Activated CD8-positive, alpha-beta T cell treated with anti-CD3 and anti-CD28 coated beads for 36 hours (primary cell): Measurements from ENCODE around the gene RBMS3. TPM values are rescaled to one million over a fixed set of nuclear protein-coding genes. Genes with fewer than 3 reads are reported as not detected.

ENCODE experiments used
- ATAC-seq: fragments of 200-7000 bp; cut with Tn5 transposase; one replicate; pipeline ENCODE4 v1.10.0; 2021; ENCODE audit warnings: mild to moderate bottlenecking, moderate library complexity
- CTCF ChIA-PET: fragments of 350-600 bp; sonication (Branson Sonifier 250); formaldehyde crosslinking; loops from one replicate; lab custom pipeline; 2021; ENCODE audit warnings: antibody characterized with exemption; lab: Charles Lee
- POLR2A ChIA-PET: fragments of 350-600 bp; sonication (Branson Sonifier 250); formaldehyde crosslinking; loops from one replicate; lab custom pipeline; 2021; ENCODE audit warnings: antibody characterized with exemption; lab: Charles Lee
- DNase-seq: peaks from one replicate; pipeline ENCODE4 v3.0.0-alpha.2; 2020
- H3K27ac Mint-ChIP-seq: one replicate; pipeline ENCODE4 v1.8.0; 2021; ENCODE audit warnings: mild to moderate bottlenecking, mixed read lengths
- H3K27me3 Mint-ChIP-seq: one replicate; pipeline ENCODE4 v1.8.0; 2021; ENCODE audit warnings: mixed read lengths
- H3K36me3 Mint-ChIP-seq: one replicate; pipeline ENCODE4 v1.8.0; 2021; ENCODE audit warnings: low read depth, mixed read lengths
- H3K4me1 Mint-ChIP-seq: one replicate; pipeline ENCODE4 v1.8.0; 2021; ENCODE audit warnings: low read depth, mixed read lengths
- H3K4me3 Mint-ChIP-seq: one replicate; pipeline ENCODE4 v1.8.0; 2021; ENCODE audit warnings: mild to moderate bottlenecking, moderate library complexity, mixed read lengths
- H3K9me3 Mint-ChIP-seq: one replicate; pipeline ENCODE4 v1.8.0; 2021; ENCODE audit warnings: mixed read lengths
- CTCF ChIP-seq: fragments of 200-600 bp; IDR thresholded peaks from one replicate; pipeline ENCODE4 v1.8.0; 2022; ENCODE audit warnings: antibody characterized with exemption, mild to moderate bottlenecking
- intact Hi-C: fragments of 100-400 bp; cut with micrococcal nuclease; formaldehyde crosslinking; loops from one replicate; pipeline ENCODE4 v1.10.0; 2022
- total RNA-seq, 2 experiments: library from RNA; stranded (reverse); gene quantifications; one replicate each; pipeline ENCODE4 v1.2.3, GENCODE V29; 2021

Gene RBMS3
- total RNA-seq, 2 experiments from 2014 or later, result 2.3 to 2.8 TPM

DNA sequence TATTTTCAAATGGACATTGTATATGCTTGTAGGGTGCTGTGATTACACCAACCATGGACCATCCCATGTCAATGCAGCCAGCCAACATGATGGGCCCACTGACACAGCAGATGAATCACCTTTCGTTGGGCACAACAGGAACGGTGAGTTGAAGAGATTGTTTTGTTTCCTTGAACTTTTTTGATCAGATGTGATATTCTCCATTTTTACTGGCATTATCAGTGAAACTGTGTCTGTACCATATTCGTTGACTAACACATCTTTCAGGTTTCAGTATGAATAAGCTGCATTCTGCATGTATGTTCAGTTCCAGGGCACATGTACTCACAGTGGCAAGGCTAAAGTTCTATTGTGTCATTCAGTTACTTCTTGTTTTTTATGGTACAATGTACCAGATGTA, 655.2 kb downstream of the RBMS3 start:
- H3K36me3 Mint-ChIP-seq, result no peaks in the 10 kb centered on the region
- H3K27me3 Mint-ChIP-seq, result peaks cover 15% of the 10 kb centered on the region
- TF ChIP-seq CTCF, result no peak
- H3K4me1 Mint-ChIP-seq, result peaks cover 1% of the 10 kb centered on the region
- intact Hi-C loops, result no loop called here
- CTCF ChIA-PET, result no interaction called here
- no peak overlapping the region for H3K4me3 Mint-ChIP-seq
- POLR2A ChIA-PET, result no interaction called here
- no peak overlapping the region for H3K27ac Mint-ChIP-seq
- ATAC-seq (peak; percentile 69), DNase-seq (no peak)
- H3K9me3 Mint-ChIP-seq, result no peaks in the 10 kb centered on the region

- no peaks in the 10 kb centered on the region for H3K36me3 Mint-ChIP-seq
- intact Hi-C loops, result no loop called here
- H3K27ac Mint-ChIP-seq, result no peak overlapping the region
- H3K27me3 Mint-ChIP-seq, result peaks cover 16% of the 10 kb centered on the region
- DNase-seq (no peak), ATAC-seq (no peak)
- H3K4me3 Mint-ChIP-seq, result no peak overlapping the region
- TF ChIP-seq CTCF, result no peak
- ChIA-PET CTCF (no interaction called here), POLR2A (no interaction called here)
- H3K4me1 Mint-ChIP-seq, result peaks cover 1% of the 10 kb centered on the region
- no peaks in the 10 kb centered on the region for H3K9me3 Mint-ChIP-seq
Observed at GRCh38 chr3:29936766-29937165, 655.9 kb downstream of the RBMS3 start.

DNA sequence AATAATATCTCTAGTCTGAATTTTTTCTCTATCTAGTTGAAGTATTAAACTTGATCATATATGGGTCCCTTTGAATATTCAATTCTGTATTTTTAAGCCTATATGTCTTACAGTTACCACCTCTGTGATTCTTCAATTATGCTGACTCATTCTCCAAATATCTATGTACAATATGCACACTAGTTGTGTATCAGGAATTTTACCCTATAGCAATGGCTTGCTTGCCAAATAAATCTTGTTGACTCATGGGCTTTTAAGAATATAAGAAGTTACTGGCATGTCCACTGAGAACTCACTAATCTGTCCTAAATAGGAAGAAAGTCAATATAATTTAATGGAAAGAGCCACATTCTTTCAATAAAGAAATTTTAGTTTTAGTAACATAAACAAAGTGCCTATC, 656.3 kb downstream of the RBMS3 start:
- Mint-ChIP-seq H3K4me3 (no peak overlapping the region), H3K36me3 (no peaks in the 10 kb centered on the region), H3K9me3 (no peaks in the 10 kb centered on the region), H3K4me1 (peaks cover 1% of the 10 kb centered on the region), H3K27ac (no peak overlapping the region), H3K27me3 (peaks cover 16% of the 10 kb centered on the region)
- CTCF ChIA-PET, result no interaction called here
- ATAC-seq (no peak), DNase-seq (no peak)
- intact Hi-C loops, result no loop called here
- TF ChIP-seq CTCF, result no peak
- POLR2A ChIA-PET, result no interaction called here

GRCh38 chr3:29940759-29941323, 660.0 kb downstream of the RBMS3 start:
- Mint-ChIP-seq H3K9me3 (no peaks in the 10 kb centered on the region), H3K4me1 (peaks cover 1% of the 10 kb centered on the region), H3K36me3 (no peaks in the 10 kb centered on the region), H3K4me3 (no peak overlapping the region), H3K27me3 (peaks cover 16% of the 10 kb centered on the region), H3K27ac (no peak overlapping the region)
- ChIA-PET POLR2A (no interaction called here), CTCF (no interaction called here)
- intact Hi-C loops, result no loop called here
- TF ChIP-seq CTCF, result no peak
- no peak for DNase-seq
- ATAC-seq, result no peak

DNA sequence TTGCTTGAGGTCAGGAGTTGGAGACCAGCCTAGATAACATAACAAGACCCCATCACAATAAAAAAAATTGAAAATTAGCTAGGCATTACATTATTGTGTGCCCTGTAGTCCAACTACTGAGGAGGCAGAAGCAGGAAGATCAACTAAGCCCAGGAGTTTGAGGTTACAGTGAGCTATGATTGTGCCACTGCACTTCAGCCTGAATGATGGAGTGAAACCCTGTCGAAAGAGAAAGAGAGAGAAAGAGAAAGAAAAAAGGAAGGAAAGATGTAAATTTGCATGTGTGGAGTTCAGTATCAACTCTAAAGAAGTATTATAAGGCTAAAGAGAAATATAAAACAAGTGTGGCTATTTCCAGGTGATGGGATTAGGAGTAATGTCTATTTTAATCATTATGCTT, 661.4 kb downstream of the RBMS3 start:
- Mint-ChIP-seq H3K36me3 (no peaks in the 10 kb centered on the region), H3K4me1 (no peaks in the 10 kb centered on the region), H3K27me3 (peaks cover 14% of the 10 kb centered on the region), H3K27ac (no peak overlapping the region), H3K4me3 (no peak overlapping the region), H3K9me3 (no peaks in the 10 kb centered on the region)
- no peak for ATAC-seq
- no peak for TF ChIP-seq CTCF
- intact Hi-C loops, result no loop called here
- no peak for DNase-seq
- CTCF ChIA-PET, result no interaction called here
- POLR2A ChIA-PET, result no interaction called here
